ENCODE data around the gene FSCN2.

GRCh38 chr17:81519284-81520020 lies 8.7 kb upstream of the FSCN2 start:
- TF ChIP-seq POU6F1 (CRISPR knock-in tag; IDR thresholded peaks at IDR 0.05; ENCODE audit: borderline replicate concordance, low read depth) (no peak), SNAI2 (CRISPR knock-in tag; IDR thresholded peaks at IDR 0.05) (no peak), PATZ1 (CRISPR knock-in tag; IDR thresholded peaks at IDR 0.05; ENCODE audit: borderline replicate concordance) (no peak), ARNTL (CRISPR knock-in tag; IDR thresholded peaks at IDR 0.05; ENCODE audit: borderline replicate concordance, low read depth) (no peak), GLIS3 (CRISPR knock-in tag; IDR thresholded peaks at IDR 0.05) (no peak), BACH2 (CRISPR knock-in tag; IDR thresholded peaks at IDR 0.05; ENCODE audit: borderline replicate concordance) (no peak), ESRRG (CRISPR knock-in tag; IDR thresholded peaks at IDR 0.05) (no peak), ZNF565 (CRISPR knock-in tag; conservative IDR thresholded peaks at IDR 0.05; ENCODE audit: low read depth) (no peak), RARB (CRISPR knock-in tag; IDR thresholded peaks at IDR 0.05) (no peak), ZNF70 (CRISPR knock-in tag; IDR thresholded peaks at IDR 0.05) (no peak), ZFP3 (CRISPR knock-in tag; IDR thresholded peaks at IDR 0.05) (no peak), ZFP30 (CRISPR knock-in tag; IDR thresholded peaks at IDR 0.05) (no peak), TOX (CRISPR knock-in tag; IDR thresholded peaks at IDR 0.05; ENCODE audit: borderline replicate concordance) (no peak), OSR1 (CRISPR knock-in tag; IDR thresholded peaks at IDR 0.05) (no peak)
